AG09319 (cell line): ENCODE measurements around the gene REV3L.

Experiments
- DNase-seq: peaks from one replicate; pipeline ENCODE4 v3.0.0-alpha.2; 2010; ENCODE audit warnings: low read depth; ENCODE audit errors: extremely low read depth
- CTCF ChIP-seq: IDR thresholded peaks from 2 replicates; pipeline ENCODE4 v1.5.1; 2011; ENCODE audit warnings: low read depth, mild to moderate bottlenecking, inconsistent platforms, low read length, moderate library complexity

The REV3L gene

GRCh38 chr6:111254004-111254778, 228.8 kb downstream of the REV3L start:
- DNase-seq: no peak
- no peak for TF ChIP-seq CTCF

GRCh38 chr6:111252726-111253125, 230.3 kb downstream of the REV3L start:
- TF ChIP-seq CTCF: no peak
- no peak for DNase-seq

- no peak for DNase-seq
These were observed 232.1 kb downstream of the REV3L start for GRCh38 chr6:111250791-111251354.

More at GRCh38 chr6:111250791-111251354, 232.1 kb downstream of the REV3L start:
- no peak for TF ChIP-seq CTCF
